ENCODE data around the gene SPEN.

DNA sequence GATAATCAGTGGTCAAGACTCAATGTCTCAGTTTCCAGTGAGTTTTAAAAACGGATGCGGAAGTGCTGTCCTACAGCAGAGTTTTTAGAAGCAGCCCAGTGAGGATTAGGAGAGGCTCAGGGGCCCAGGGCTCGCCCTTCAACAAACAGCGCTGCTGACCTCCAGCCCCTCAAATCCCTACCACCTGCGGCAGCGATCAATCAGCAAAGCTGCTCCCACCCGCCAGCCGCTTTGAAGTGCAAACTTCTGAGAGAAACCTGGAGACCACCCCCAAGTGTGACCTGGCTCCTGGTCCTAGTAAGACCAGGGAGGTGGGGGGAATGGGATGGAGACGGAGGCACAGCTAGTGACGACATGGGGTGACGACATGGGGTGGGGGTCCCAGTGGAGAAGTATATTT is 114.0 kb downstream of the SPEN start:
- TF ChIP-seq, protein P1, sequence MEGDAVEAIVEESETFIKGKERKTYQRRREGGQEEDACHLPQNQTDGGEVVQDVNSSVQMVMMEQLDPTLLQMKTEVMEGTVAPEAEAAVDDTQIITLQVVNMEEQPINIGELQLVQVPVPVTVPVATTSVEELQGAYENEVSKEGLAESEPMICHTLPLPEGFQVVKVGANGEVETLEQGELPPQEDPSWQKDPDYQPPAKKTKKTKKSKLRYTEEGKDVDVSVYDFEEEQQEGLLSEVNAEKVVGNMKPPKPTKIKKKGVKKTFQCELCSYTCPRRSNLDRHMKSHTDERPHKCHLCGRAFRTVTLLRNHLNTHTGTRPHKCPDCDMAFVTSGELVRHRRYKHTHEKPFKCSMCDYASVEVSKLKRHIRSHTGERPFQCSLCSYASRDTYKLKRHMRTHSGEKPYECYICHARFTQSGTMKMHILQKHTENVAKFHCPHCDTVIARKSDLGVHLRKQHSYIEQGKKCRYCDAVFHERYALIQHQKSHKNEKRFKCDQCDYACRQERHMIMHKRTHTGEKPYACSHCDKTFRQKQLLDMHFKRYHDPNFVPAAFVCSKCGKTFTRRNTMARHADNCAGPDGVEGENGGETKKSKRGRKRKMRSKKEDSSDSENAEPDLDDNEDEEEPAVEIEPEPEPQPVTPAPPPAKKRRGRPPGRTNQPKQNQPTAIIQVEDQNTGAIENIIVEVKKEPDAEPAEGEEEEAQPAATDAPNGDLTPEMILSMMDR (IDR thresholded peaks at IDR 0.05) = no peak
- no peak for TF ChIP-seq POLR2A (IDR thresholded peaks at IDR 0.05)
